ENCODE measurements around the gene FLNC.

The FLNC gene

GRCh38 chr7:128833148-128833945, 3.1 kb downstream of the FLNC start:
- DNase-seq (ENCODE audit: low read depth), result peak; percentile 95
- no peak for TF ChIP-seq CTCF (IDR thresholded peaks at IDR 0.05; ENCODE audit: low read length, missing control alignments)
- peak overlapping the region; percentile 74 for H3K4me3 ChIP-seq (replicated peaks; ENCODE audit: low read depth, low read length)

- peak; percentile 73 for DNase-seq (ENCODE audit: low read depth)
- no peak overlapping the region for H3K4me3 ChIP-seq (replicated peaks; ENCODE audit: low read depth, low read length)
- no peak for TF ChIP-seq CTCF (IDR thresholded peaks at IDR 0.05; ENCODE audit: low read length, missing control alignments)
Measured at GRCh38 chr7:128833946-128834325, 3.7 kb downstream of the FLNC start.

GRCh38 chr7:128835231-128835751, 5.1 kb downstream of the FLNC start:
- no peak overlapping the region for H3K4me3 ChIP-seq (replicated peaks; ENCODE audit: low read depth, low read length)
- no peak for TF ChIP-seq CTCF (IDR thresholded peaks at IDR 0.05; ENCODE audit: low read length, missing control alignments)
- no peak for DNase-seq (ENCODE audit: low read depth)

GRCh38 chr7:128835790-128836641, 5.8 kb downstream of the FLNC start:
- no peak overlapping the region for H3K4me3 ChIP-seq (replicated peaks; ENCODE audit: low read depth, low read length)
- DNase-seq (ENCODE audit: low read depth), result peak; percentile 61
- no peak for TF ChIP-seq CTCF (IDR thresholded peaks at IDR 0.05; ENCODE audit: low read length, missing control alignments)

- TF ChIP-seq CTCF (IDR thresholded peaks at IDR 0.05; ENCODE audit: low read length, missing control alignments), result no peak
- H3K4me3 ChIP-seq (replicated peaks; ENCODE audit: low read depth, low read length), result no peak overlapping the region
- DNase-seq (ENCODE audit: low read depth), result no peak
Measured at GRCh38 chr7:128836729-128837348, 6.6 kb downstream of the FLNC start.

GRCh38 chr7:128837521-128837921, 7.3 kb downstream of the FLNC start:
- no peak for DNase-seq (ENCODE audit: low read depth)
- H3K4me3 ChIP-seq (replicated peaks; ENCODE audit: low read depth, low read length), result no peak overlapping the region
- no peak for TF ChIP-seq CTCF (IDR thresholded peaks at IDR 0.05; ENCODE audit: low read length, missing control alignments)
